K562 (cell line): ENCODE data around the gene HYAL3. TPM values are rescaled to one million over a fixed set of nuclear protein-coding genes. Genes with fewer than 3 reads are reported as not detected.

Experiments used
- CREB1 ChIP-seq, 2 experiments: sonication (generic) in 1 of 2; formaldehyde crosslinking in 1 of 2; IDR thresholded peaks; 2 replicates each; pipeline versions ENCODE4 v1.6.1 to v1.8.0; 2012 to 2022; ENCODE audit warnings: inconsistent platforms in 1 of 2, mild to moderate bottlenecking in 1 of 2, missing genetic modification reagents in 1 of 2, moderate library complexity in 1 of 2
- CREM ChIP-seq: IDR thresholded peaks from 2 replicates; pipeline ENCODE4 v1.6.1; 2014; ENCODE audit warnings: antibody characterized with exemption, low read depth
- CTCF ChIP-seq, 3 experiments: IDR thresholded peaks in 2 of 3; conservative IDR thresholded peaks in 1 of 3; 2 replicates each; pipeline ENCODE4 v1.5.1; 2011 to 2012; ENCODE audit warnings: low read length in 3 of 3, mild to moderate bottlenecking in 3 of 3, control low read depth in 2 of 3, improper control_type of control experiment in 1 of 3, inconsistent platforms in 1 of 3, low read depth in 1 of 3, mixed read lengths in 1 of 3, moderate library complexity in 1 of 3; ENCODE audit not compliant: insufficient read depth in 2 of 3
- FOXP4 ChIP-seq: sonication (generic); formaldehyde crosslinking; IDR thresholded peaks from 2 replicates; pipeline ENCODE4 v1.8.0; 2022; ENCODE audit warnings: mild to moderate bottlenecking, missing genetic modification reagents, borderline replicate concordance
- GABPB1 ChIP-seq: sonication (generic); formaldehyde crosslinking; IDR thresholded peaks from 2 replicates; pipeline ENCODE4 v1.8.0; 2022; ENCODE audit warnings: mild to moderate bottlenecking, missing genetic modification reagents
- KHSRP ChIP-seq: fragments of 450-650 bp; IDR thresholded peaks from 2 replicates; pipeline ENCODE4 v1.6.1; 2017
- SAP30 ChIP-seq: fragments of 200-600 bp; sonication (generic); IDR thresholded peaks from 2 replicates; pipeline ENCODE4 v1.6.1; 2012; ENCODE audit warnings: borderline replicate concordance, low read depth, mild to moderate bottlenecking, moderate library complexity, low read length, control low read depth, inconsistent platforms; ENCODE audit not compliant: insufficient read depth, poor library complexity, severe bottlenecking
- STAT6 ChIP-seq: sonication (generic); formaldehyde crosslinking; IDR thresholded peaks from 2 replicates; pipeline ENCODE4 v1.8.1; 2023; ENCODE audit warnings: mild to moderate bottlenecking, missing genetic modification reagents
- TOE1 ChIP-seq, 2 experiments: fragments of 450-650 bp in 1 of 2; sonication (generic) in 1 of 2; formaldehyde crosslinking in 1 of 2; IDR thresholded peaks; 2 replicates each; pipeline versions ENCODE4 v1.7.1 to v1.8.0; 2016 to 2022; ENCODE audit warnings: borderline replicate concordance in 2 of 2, mild to moderate bottlenecking in 2 of 2, antibody characterized with exemption in 1 of 2, inconsistent platforms in 1 of 2, low read depth in 1 of 2, missing genetic modification reagents in 1 of 2, moderate library complexity in 1 of 2
- ZNF165 ChIP-seq: fragments of 250-450 bp; sonication (Bioruptor Pico); IDR thresholded peaks from 2 replicates; pipeline ENCODE4 v1.4.0; 2020; ENCODE audit warnings: borderline replicate concordance
- ZNF239 ChIP-seq: fragments of 250-450 bp; sonication (Bioruptor Pico); IDR thresholded peaks from 2 replicates; pipeline ENCODE4 v1.4.0; 2020; ENCODE audit warnings: mild to moderate bottlenecking
- ZNF316 ChIP-seq: fragments of 450-650 bp; IDR thresholded peaks from 2 replicates; pipeline ENCODE4 v1.6.1; 2016
- polyA plus RNA-seq, 8 experiments: library from polyadenylated mRNA; depleted of rRNA in 4 of 8; stranded (reverse) in 5 of 8; unstranded in 3 of 8; fragments of >200 nt; fragmentation: Nextera tagmentation in 2 of 8; fragmentation: Illumina TruSeq in 1 of 8; extraction: Ambion mirVana in 2 of 8; extraction: Trizol in 1 of 8; gene quantifications; 2 replicates each; pipeline versions ENCODE4 v1.2.1 to v1.2.3, GENCODE V29; 2011 to 2014; ENCODE audit warnings: inconsistent platforms in 1 of 8, missing spikeins in 1 of 8
- total RNA-seq, 7 experiments: library from RNA; depleted of rRNA in 6 of 7; stranded (reverse); fragments of >200 nt in 6 of 7; fragmentation: Illumina TruSeq in 2 of 7; extraction: Trizol in 2 of 7; gene quantifications; 2 replicates each; pipeline versions ENCODE4 v1.2.1 to v1.2.3, GENCODE V29; 2011 to 2021; ENCODE audit warnings: low replicate concordance in 1 of 7
- TF ChIP-seq, protein P1 (sequence below): fragments of 450-650 bp; IDR thresholded peaks from 2 replicates; pipeline ENCODE4 v1.6.1; 2014; ENCODE audit warnings: low read depth, mild to moderate bottlenecking, moderate library complexity, borderline replicate concordance
- TF ChIP-seq, protein P2 (sequence below), 2 experiments: fragments of 450-650 bp in 1 of 2; sonication (generic) in 1 of 2; formaldehyde crosslinking in 1 of 2; IDR thresholded peaks in 1 of 2; conservative IDR thresholded peaks in 1 of 2; 2 replicates each; pipeline versions ENCODE4 v1.6.1 to v1.8.1; 2016 to 2023; ENCODE audit warnings: mild to moderate bottlenecking in 2 of 2, moderate library complexity in 2 of 2, inconsistent platforms in 1 of 2, missing genetic modification reagents in 1 of 2
- TF ChIP-seq, protein P3 (sequence below): conservative IDR thresholded peaks from 2 replicates; pipeline ENCODE4 v1.6.1; 2011; ENCODE audit warnings: low read depth, mild to moderate bottlenecking, low read length; ENCODE audit not compliant: control insufficient read depth

Gene HYAL3
- total and polyA plus RNA-seq, 9 of the 15 experiments (the other 6 are each of a cell fraction or from before 2014, with no cell fraction given), result 0.38 to 9.1 (median 6.8) TPM

- TF ChIP-seq CTCF (IDR thresholded peaks at IDR 0.05 in 2 of 3, conservative IDR thresholded peaks at IDR 0.05 in 1 of 3; ENCODE audit: insufficient read depth in 2 of 3, low read depth in 1 of 3, low read length in 3 of 3) (peak in 1 of 3 experiments; percentile 14; a peak in 1 of 6 replicates), TOE1 (IDR thresholded peaks at IDR 0.05; ENCODE audit: borderline replicate concordance) (no peak), TOE1 (CRISPR knock-in tag; IDR thresholded peaks at IDR 0.05; ENCODE audit: borderline replicate concordance, low read depth) (no peak), SAP30 (peak; percentile 66), ZNF239 (CRISPR knock-in tag) (no peak), ZNF165 (no peak), ZNF316 (peak; percentile 60), KHSRP (no peak), FOXP4 (CRISPR knock-in tag) (0 out of 2 replicates have a peak, but pooled peaks have one; percentile 58), STAT6 (CRISPR knock-in tag) (no peak), CREB1 (IDR thresholded peaks at IDR 0.05) (no peak; the same call in 1 of the 2 replicates), CREB1 (CRISPR knock-in tag; IDR thresholded peaks at IDR 0.05) (peak; percentile 59), CREM (peak; percentile 91), GABPB1 (CRISPR knock-in tag) (peak; percentile 76; the same call in 1 of the 2 replicates)
- TF ChIP-seq, protein P1, sequence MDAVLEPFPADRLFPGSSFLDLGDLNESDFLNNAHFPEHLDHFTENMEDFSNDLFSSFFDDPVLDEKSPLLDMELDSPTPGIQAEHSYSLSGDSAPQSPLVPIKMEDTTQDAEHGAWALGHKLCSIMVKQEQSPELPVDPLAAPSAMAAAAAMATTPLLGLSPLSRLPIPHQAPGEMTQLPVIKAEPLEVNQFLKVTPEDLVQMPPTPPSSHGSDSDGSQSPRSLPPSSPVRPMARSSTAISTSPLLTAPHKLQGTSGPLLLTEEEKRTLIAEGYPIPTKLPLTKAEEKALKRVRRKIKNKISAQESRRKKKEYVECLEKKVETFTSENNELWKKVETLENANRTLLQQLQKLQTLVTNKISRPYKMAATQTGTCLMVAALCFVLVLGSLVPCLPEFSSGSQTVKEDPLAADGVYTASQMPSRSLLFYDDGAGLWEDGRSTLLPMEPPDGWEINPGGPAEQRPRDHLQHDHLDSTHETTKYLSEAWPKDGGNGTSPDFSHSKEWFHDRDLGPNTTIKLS, result no peak
- TF ChIP-seq, protein P2, sequence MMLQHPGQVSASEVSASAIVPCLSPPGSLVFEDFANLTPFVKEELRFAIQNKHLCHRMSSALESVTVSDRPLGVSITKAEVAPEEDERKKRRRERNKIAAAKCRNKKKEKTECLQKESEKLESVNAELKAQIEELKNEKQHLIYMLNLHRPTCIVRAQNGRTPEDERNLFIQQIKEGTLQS (IDR thresholded peaks at IDR 0.05), result no peak
- TF ChIP-seq, protein P2 (CRISPR knock-in tag; conservative IDR thresholded peaks at IDR 0.05), result no peak
- TF ChIP-seq, protein P3, sequence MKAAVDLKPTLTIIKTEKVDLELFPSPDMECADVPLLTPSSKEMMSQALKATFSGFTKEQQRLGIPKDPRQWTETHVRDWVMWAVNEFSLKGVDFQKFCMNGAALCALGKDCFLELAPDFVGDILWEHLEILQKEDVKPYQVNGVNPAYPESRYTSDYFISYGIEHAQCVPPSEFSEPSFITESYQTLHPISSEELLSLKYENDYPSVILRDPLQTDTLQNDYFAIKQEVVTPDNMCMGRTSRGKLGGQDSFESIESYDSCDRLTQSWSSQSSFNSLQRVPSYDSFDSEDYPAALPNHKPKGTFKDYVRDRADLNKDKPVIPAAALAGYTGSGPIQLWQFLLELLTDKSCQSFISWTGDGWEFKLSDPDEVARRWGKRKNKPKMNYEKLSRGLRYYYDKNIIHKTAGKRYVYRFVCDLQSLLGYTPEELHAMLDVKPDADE, result no peak
Observed at GRCh38 chr3:50246517-50246954, 52.7 kb downstream of the HYAL3 start (continued).
